Globus pallidus (tissue), 1 donor: ENCODE data around the gene AGBL1.
"Not testable (repeated sequence)": the region's sequence is repeated elsewhere in the genome, so short reads cannot be mapped to it uniquely, and the experiment has no call there.

Experiments used
- DNase-seq: peaks from one replicate; pipeline ENCODE4 v3.0.0-alpha.2; 2015; ENCODE audit warnings: low spot score

The AGBL1 gene

DNA sequence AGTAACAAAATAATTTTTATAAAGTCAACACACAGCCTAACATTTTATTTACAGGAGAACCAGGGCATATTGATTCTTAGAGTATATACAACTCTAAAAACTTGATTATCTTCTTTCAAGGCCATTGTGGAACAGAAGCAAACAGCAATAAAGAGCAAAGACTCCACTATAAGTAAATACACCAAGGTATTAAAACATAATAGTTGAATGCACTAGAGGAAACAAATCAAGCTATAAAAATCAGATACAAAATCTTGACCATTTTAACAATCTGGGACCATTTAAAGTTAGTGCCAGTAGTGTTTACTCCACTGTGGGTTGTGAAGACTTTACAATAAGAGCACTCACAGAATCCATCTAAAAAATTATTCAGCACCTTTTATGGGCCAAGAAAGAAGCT lies 323.6 kb downstream of the AGBL1 start:
- no peak for DNase-seq

DNA sequence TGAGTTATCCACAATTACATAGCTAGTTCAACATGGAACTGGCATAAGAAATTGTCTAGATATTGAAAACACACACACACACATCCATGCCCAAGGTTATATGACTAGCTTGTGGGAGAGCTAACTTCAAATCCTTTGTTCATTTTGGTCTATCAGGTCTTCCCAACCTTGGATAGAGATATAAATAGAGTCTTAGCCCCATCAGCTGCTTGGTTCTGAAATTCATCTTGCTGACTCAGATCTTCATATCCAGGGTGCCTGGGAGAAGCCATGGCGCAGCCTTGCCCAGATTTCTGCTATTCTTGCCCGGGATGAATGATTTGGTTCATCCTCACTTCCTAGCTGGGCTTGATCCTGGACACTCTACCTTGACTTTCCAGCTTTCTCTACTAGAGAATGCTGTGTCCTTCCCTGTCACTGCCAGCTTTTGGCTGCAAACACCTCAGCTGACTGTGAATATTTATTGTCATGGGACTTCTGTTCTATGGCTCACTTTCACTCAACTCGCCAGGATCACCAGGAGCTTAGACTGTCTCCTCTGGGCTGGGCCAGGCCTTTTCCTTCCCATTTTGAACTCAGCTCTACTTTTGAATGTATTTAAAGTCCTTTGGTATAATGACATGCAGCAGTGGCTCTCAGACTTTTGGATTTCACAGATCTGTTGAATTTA lies 324.4 kb downstream of the AGBL1 start:
- no peak for DNase-seq

DNA sequence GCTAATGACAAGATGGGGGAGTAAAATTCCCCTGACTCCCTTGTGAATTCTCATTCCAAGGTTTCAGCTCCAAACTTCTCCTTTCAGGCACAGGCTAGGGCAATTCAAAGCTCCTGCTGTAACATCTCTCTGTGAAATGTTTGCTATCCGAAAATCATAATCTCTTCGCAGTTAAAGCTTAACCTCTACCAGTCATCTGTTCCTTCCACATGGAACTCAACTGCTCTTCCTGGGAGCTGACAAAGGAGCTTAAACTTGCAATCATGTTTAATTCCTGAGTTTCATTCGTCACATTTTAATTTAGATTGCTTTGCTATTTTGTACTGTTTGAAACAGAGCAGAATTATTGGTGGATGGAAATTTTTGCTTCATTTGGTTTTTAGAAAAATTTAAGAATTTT lies 328.6 kb downstream of the AGBL1 start:
- DNase-seq = no peak

DNA sequence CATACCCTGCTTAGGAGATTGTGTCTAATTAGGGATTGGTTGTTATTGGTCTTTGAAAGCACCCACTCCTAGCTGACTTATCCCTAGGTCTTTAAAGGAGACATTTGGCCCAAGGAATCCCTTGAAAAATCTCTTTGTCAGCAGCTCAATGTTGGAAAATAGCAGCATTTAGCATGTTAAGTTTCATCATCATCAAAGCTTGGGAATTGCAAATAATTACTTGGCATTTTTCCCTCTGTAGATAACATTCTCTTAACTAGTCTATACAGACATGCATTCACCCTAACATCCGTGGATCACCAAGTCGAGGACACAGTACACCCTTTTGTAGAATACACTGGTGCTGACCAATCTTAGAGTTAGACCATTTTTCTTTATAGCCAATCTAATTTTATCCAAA lies 332.2 kb downstream of the AGBL1 start:
- no peak for DNase-seq

DNA sequence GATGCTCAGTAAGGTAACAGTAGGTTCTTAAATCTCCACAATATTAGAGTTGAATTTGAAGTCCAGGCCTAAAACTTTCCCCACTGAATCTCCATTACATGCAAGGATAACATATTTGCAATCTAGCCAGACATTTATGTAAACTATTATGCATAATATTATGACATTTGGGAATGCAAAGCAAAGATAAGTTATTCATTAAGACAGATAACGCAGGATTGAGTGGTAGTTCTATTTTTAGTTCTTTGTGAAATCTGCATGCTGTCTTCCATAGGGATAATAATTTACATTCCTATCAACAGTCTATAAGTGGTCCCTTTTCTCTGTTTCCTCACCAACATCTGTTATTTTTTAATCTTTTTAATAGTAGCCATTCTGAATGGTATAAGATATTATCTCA lies 333.5 kb downstream of the AGBL1 start:
- DNase-seq = no peak

GRCh38 chr15:86425746-86426145 lies 346.1 kb downstream of the AGBL1 start:
- no peak for DNase-seq

DNA sequence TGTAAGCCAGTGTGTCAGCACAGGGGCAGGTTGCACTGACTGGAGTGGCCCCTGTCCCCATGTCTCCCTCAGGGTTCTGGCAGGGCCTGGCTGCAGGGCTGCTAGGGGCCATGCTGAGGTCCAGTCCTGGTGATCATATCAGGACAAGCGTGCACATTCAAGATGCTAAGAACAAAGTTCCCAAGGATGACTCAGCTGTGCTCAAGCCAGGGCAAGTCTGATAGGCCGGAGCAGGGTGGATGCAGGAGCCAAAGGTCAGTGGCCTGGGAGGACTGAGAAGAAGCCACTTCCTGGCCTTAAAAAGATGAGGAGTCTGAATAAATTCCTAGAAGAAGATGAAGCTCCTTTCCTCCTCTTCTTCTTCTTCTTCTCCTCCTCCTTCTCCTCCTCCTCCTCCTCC lies 353.2 kb downstream of the AGBL1 start:
- DNase-seq = no peak

DNA sequence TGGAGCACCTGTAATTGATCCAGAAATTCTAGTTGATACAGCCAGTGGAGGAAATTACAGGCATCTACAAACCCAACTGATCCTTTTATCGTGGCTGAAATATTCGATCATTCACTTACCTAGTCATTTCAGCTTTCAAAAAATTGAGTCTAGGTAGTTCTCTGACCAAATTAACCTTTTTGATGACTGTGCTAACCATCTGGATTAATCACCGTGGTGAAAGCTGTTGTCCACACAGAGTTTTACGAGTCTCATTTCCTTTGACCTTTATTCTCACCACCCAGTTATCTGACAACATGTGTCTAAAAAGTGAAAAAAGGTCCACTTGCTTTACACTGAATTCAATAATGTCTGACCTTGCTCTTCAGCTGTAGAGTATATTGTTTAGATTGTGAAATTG lies 354.3 kb downstream of the AGBL1 start:
- DNase-seq = no peak

DNA sequence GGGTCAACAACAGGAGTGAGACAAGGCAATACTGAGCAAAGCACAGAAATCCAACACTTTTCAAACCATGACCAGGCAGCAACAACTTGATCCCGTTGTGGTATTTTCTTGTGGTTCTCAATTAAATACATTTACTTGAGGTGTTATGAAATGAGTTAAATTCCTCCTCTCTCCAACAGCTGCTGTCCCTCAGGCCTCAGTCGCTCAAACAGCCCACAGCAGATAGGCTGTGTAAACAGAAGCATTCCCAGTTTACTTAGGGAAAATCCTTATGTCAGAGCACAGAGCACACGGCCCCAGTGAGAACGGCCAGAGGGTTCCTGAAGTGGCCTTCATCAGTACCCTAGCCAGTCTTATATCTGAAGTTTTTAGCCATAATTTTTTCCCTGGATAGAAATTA lies 359.9 kb downstream of the AGBL1 start:
- DNase-seq = no peak

DNA sequence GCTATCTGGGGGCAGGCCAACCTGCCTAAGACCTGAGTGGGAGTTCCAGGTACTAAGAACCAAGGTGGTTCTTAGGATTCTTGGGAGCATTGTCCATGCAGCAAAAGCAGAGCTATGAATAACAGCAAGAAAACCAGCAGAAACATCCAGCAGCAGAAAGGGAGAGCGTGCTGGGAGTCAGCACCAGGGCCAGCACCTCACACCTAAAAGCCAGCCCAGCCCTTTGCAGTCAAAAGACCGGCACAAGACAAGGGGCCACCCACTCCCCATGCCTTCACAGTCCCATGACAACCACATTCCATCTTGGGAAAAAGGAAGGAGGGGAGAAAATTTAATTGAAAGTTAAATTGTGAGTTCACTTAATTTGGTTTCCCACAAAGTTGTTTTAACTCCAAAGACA lies 364.9 kb downstream of the AGBL1 start:
- no peak for DNase-seq

GRCh38 chr15:86445579-86446252 lies 366.0 kb downstream of the AGBL1 start:
- no peak for DNase-seq

GRCh38 chr15:86446253-86446640 lies 366.6 kb downstream of the AGBL1 start:
- no peak for DNase-seq

DNA sequence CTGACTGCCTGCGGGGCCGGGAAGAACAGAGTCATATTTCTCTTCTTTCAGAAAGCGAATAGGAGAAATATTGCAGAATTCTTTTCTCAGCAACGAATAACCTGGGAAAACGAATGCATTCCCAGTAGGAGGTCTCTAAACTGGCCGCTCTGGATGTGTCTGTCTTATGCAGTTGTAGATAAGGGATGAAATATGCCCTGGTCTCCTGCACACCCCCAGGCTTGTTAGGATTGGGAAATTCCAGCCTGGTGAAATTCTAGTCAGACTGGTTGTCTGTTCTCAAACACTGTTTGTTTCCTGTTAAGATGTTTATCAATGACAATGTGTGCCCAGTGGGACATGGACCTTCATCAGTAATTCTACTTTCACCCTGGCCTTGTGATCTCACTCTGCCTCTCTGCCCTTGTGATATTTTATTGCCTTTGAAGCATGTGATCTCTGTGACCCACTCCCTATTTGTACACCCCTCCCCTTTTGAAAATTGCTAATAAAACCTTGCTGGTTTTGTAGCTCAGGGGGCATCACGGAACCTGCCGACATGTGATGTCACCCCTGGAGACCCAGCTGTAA lies 385.9 kb downstream of the AGBL1 start:
- not testable (repeated sequence) for DNase-seq

- DNase-seq = no peak
Observed at GRCh38 chr15:86481720-86482119, 402.0 kb downstream of the AGBL1 start.

GRCh38 chr15:86483936-86484335 lies 404.3 kb downstream of the AGBL1 start:
- DNase-seq = no peak

GRCh38 chr15:86488046-86488445 lies 408.4 kb downstream of the AGBL1 start:
- DNase-seq = no peak

- DNase-seq = no peak
Observed at GRCh38 chr15:86489981-86490380, 410.3 kb downstream of the AGBL1 start.

- DNase-seq = no peak
Observed at GRCh38 chr15:86491118-86491517, 411.4 kb downstream of the AGBL1 start.

DNA sequence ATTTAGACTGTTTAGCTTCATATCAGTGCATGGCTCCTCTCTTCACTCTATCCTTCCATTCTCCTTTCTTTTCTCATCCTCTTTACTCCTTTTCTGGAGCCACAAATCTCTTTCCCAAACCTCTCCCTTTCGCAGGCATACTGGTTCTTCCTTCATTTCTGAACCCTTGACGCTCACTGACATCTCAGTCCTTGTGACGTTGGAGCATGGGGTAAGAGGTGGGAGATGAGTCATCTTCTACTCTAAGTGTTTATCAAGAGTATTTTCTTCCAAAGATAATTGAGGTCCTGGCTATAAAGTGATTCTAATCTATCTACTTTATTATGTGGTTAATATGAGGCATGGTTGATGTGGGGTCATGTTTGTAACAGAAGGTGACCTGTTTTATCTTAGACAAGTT lies 414.2 kb downstream of the AGBL1 start:
- no peak for DNase-seq

DNA sequence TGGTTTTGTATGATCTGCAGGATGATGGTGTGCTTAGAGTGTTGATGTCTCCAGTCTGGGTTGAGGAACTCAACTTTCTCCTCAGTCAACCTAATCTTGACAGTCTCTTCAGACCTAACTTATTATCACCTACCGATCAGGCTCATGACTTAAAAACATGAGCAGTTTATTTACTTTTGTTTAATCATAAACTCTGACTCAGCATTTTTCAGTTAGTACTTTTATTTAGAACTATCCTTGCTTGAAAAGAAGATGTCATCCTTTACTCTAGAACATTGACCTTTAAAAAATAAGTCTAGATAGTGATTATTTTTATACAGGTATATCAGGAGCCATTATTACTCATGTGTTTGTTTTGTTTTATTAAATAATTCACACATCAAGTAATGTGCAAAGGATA lies 414.8 kb downstream of the AGBL1 start:
- no peak for DNase-seq

GRCh38 chr15:86502301-86502700 lies 422.6 kb downstream of the AGBL1 start:
- DNase-seq = no peak

DNA sequence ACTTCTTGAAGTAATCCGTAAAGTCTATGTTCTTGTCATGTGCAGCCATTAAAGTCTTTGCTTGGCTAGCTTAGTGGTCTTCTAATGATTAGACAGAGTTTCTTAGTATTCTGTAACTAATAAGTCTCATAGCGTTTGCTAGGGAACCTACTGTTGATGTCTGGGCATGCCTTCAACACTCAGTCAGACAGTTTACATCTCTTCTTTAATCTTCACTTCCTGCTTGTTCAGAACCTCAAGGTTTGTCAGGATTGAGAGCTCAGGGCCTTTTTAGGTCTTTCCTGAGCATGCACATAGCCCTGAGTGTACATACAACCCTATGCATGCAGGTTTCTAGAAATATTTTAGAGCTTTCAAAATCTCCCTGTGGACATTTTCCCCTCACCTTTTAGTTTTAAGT lies 426.3 kb downstream of the AGBL1 start:
- no peak for DNase-seq

DNA sequence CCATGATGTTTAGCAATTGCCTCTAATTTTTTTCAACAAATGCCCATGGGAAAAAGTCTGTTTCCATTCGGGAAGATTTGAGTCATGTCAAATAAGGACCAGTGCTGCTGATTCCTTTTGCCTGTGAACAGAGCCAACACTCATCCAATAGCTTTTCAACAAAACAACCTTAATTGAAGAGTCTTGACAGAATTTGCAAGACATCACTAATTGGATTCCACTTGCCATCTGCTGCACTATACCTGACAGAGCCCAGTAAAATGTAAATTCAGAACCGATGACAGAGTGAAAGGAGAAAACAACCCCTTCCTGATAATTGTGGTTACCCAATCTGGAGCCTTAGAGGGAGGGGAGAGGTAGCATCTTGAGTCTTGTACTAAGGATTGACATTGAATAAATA lies 426.7 kb downstream of the AGBL1 start:
- no peak for DNase-seq

- DNase-seq = no peak
Observed at GRCh38 chr15:86515625-86516024, 436.0 kb downstream of the AGBL1 start.
